ENCODE measurements around the gene WDR74. TPM values are rescaled to one million over a fixed set of nuclear protein-coding genes. Genes with fewer than 3 reads are reported as not detected.

The WDR74 gene
- 82.0 and 102 TPM in 2 replicates for total RNA-seq (2014; rRNA removed; shearing (Covaris generic); ENCODE audit: low replicate concordance)

- DNase-seq (ENCODE audit: low read depth), result peak; percentile 77
- in situ Hi-C loops (cut with HindIII; ENCODE audit: low pct_unique_long_range_greater_than_20kb, low sequenced_read_pairs), result no loop called here
These were observed at the start of gene WDR74 for GRCh38 chr11:62839050-62839945. TSS of gene WDR74 (minus strand) at chr11:62839590. CDS start at chr11:62839570, 20 bp downstream.

DNA sequence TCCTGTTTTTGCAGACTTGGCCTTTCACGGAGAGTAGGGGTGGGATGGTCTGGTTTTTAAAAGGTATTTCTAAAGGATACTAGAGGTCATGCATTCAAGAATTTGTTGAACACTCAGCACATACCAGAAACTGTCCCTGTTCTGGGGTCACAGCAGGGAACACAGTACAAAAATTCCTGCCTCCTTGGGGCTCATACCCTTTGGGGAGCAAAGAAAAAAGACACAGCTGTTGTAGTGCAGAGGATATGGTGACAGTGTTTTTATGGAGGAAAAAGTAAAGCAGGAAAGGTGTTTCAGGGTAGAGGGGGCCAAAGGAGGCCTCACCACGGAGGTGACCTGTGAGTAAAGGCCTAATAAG, 49.7 kb upstream of the WDR74 start:
- in situ Hi-C loops (cut with HindIII; ENCODE audit: low pct_unique_long_range_greater_than_20kb, low sequenced_read_pairs), result no loop called here
- no peak for DNase-seq (ENCODE audit: low read depth)

DNA sequence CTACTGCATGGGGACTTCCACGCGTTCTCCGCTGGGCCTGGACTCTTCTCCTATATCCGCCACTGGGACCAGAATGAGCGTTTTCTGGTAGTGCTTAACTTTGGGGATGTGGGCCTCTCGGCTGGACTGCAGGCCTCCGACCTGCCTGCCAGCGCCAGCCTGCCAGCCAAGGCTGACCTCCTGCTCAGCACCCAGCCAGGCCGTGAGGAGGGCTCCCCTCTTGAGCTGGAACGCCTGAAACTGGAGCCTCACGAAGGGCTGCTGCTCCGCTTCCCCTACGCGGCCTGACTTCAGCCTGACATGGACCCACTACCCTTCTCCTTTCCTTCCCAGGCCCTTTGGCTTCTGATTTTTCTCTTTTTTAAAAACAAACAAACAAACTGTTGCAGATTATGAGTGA, 49.0 kb upstream of the WDR74 start:
- in situ Hi-C loops (cut with HindIII; ENCODE audit: low pct_unique_long_range_greater_than_20kb, low sequenced_read_pairs), result no loop called here
- DNase-seq (ENCODE audit: low read depth), result no peak

- no peak for DNase-seq (ENCODE audit: low read depth)
- in situ Hi-C loops (cut with HindIII; ENCODE audit: low pct_unique_long_range_greater_than_20kb, low sequenced_read_pairs), result no loop called here
These were observed 45.9 kb upstream of the WDR74 start for GRCh38 chr11:62885137-62885750.

DNA sequence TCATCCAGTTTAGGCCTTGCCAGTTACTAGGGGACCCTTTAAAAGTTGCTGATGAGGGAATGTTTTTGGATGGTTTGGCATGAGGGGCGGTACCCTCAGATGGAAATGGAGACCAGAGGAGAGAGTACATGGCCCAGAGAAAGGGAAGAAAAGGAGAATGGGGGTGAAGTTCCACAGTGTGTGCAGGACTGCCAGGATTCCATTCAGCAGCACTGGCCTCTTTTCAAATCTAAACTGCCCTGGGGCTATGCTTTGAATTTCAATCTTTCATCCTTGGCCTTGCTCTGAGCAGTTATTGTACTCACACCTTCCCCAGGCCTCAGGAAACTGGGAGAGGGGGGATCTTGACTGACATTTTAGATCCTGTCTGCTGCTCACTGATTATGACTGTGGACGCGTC, 44.3 kb upstream of the WDR74 start:
- in situ Hi-C loops (cut with HindIII; ENCODE audit: low pct_unique_long_range_greater_than_20kb, low sequenced_read_pairs), result no loop called here

GRCh38 chr11:62882788-62883501, 43.6 kb upstream of the WDR74 start:
- in situ Hi-C loops (cut with HindIII; ENCODE audit: low pct_unique_long_range_greater_than_20kb, low sequenced_read_pairs), result no loop called here
- no peak for DNase-seq (ENCODE audit: low read depth)

More for the DNA sequence above, 44.3 kb upstream of the WDR74 start:
- no peak for DNase-seq (ENCODE audit: low read depth)

- in situ Hi-C loops (cut with HindIII; ENCODE audit: low pct_unique_long_range_greater_than_20kb, low sequenced_read_pairs), result no loop called here
These were observed 43.0 kb upstream of the WDR74 start for GRCh38 chr11:62882431-62882749.

DNA sequence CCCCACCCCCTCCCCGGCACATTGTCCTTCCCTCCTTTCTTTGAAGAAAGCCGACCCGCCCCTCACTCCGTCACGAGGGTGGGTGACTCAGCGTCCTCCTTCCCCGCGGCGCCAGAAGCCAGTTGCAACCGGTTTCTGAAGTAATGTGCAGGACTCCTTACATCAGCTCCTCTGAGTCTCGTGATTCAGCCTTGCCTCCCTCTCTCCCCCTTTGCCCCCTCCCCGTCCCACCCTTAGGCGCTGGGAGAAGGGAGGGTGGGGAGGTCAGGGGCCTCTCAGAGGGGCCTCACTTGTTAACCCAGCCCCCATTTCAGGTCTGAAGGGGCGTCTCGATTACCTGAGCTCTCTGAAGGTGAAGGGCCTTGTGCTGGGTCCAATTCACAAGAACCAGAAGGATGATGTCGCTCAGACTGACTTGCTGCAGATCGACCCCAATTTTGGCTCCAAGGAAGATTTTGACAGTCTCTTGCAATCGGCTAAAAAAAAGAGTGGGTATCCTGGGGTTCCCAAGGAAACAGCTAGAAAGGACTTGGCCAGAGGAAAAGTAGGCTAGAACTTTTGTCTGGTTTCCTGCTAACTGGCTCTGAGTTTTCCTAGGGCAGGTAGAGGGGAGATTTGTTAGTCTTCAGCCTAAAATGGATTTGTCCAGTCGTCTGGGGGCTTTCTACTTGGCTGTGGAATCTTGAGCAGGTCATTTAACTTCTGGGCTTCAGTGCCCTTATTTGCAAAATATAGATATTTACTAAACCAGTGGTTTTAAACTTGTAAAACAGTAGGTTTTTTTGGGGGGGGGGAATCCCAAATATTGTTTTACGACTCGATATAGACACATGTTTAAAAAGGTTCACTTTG, 42.4 kb upstream of the WDR74 start:
- in situ Hi-C loops (cut with HindIII; ENCODE audit: low pct_unique_long_range_greater_than_20kb, low sequenced_read_pairs), result no loop called here

More at GRCh38 chr11:62882431-62882749, 43.0 kb upstream of the WDR74 start:
- DNase-seq (ENCODE audit: low read depth), result no peak

DNA sequence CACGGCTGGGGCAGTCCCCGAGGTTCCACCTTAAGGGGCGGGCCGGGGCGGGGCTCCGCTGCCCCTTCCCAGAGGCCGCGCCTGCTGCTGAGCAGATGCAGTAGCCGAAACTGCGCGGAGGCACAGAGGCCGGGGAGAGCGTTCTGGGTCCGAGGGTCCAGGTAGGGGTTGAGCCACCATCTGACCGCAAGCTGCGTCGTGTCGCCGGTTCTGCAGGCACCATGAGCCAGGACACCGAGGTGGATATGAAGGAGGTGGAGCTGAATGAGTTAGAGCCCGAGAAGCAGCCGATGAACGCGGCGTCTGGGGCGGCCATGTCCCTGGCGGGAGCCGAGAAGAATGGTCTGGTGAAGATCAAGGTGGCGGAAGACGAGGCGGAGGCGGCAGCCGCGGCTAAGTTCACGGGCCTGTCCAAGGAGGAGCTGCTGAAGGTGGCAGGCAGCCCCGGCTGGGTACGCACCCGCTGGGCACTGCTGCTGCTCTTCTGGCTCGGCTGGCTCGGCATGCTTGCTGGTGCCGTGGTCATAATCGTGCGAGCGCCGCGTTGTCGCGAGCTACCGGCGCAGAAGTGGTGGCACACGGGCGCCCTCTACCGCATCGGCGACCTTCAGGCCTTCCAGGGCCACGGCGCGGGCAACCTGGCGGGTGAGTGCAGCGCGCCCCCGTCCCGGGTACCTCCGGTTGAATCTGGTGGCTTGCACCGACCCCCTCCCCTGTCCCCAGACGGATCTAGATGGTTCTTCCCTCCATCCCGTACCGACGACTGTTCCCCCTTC, 41.6 kb upstream of the WDR74 start, which contains the start of gene SLC3A2:
Gene SLC3A2 (plus strand): TSS at position 94 of the 776 bp plus-strand sequence. CDS start 128 bp downstream, at position 222.
- in situ Hi-C loops (cut with HindIII; ENCODE audit: low pct_unique_long_range_greater_than_20kb, low sequenced_read_pairs), result no loop called here
- DNase-seq (ENCODE audit: low read depth), result peak; percentile 83

More for the DNA sequence above, 42.4 kb upstream of the WDR74 start:
- DNase-seq (ENCODE audit: low read depth), result peak; percentile 96

GRCh38 chr11:62880231-62880802, 40.9 kb upstream of the WDR74 start:
- in situ Hi-C loops (cut with HindIII; ENCODE audit: low pct_unique_long_range_greater_than_20kb, low sequenced_read_pairs), result no loop called here
- no peak for DNase-seq (ENCODE audit: low read depth)

GRCh38 chr11:62879235-62879978, 40.0 kb upstream of the WDR74 start:
- in situ Hi-C loops (cut with HindIII; ENCODE audit: low pct_unique_long_range_greater_than_20kb, low sequenced_read_pairs), result no loop called here
- DNase-seq (ENCODE audit: low read depth), result no peak

GRCh38 chr11:62876712-62877111, 37.3 kb upstream of the WDR74 start:
- in situ Hi-C loops (cut with HindIII; ENCODE audit: low pct_unique_long_range_greater_than_20kb, low sequenced_read_pairs), result no loop called here
- DNase-seq (ENCODE audit: low read depth), result no peak

DNA sequence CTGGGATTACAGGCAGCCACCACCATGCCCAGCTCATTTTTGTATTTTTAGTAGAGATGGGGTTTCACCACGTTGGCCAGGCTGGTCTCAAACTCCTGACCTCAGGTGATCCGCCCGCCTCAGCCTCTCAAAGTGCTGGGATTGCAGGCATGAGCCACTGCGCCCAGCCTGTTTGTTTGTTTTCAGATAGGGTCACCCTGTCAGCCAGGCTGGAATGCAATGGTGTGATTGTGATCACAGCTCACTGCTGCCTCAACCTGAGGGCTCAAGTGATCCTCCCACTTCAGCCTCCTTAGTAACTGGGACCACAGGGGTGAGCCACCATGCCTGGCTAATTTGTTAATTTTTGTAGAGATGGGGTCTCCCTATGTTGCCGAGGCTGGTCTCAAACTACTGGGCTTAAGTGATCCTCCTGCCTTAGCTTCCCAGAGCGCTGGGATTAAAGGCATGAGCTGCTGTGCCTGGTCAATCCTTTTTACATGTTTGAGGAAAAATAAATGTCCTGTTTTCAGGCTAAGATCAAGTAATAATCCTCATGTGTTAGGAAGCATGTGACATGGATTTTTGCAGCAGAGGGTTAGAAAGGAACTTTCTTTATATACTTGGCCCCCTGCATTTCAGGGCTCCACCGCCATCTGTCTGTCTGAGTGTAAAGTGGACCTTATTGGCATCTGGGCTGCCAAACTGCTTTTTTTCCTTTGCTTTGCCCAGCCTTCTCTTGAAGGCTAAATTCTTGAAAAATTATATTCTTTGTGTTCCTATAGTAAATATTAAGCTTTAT, 36.5 kb upstream of the WDR74 start:
- no peak for DNase-seq (ENCODE audit: low read depth)
- in situ Hi-C loops (cut with HindIII; ENCODE audit: low pct_unique_long_range_greater_than_20kb, low sequenced_read_pairs), result no loop called here

DNA sequence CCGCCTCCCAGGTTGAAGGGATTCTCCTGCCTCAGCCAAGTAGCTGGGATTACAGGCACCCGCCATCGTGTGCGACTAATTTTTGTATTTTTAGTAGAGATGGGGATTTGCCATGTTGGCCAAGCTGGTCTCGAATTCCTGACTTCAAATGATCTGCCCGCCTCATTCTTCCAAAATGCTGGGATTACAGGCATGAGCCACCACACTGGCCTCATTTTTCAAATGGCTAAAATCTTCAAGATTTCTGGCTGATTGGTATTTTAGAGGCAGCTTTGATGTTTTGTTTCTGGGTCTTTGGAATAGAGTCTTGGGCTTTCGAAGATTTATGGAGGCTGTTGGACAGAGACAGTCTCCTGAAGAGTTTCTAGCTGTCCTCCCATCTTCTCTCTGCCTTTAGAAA, 35.5 kb upstream of the WDR74 start:
- in situ Hi-C loops (cut with HindIII; ENCODE audit: low pct_unique_long_range_greater_than_20kb, low sequenced_read_pairs), result no loop called here
- no peak for DNase-seq (ENCODE audit: low read depth)

- in situ Hi-C loops (cut with HindIII; ENCODE audit: low pct_unique_long_range_greater_than_20kb, low sequenced_read_pairs), result no loop called here
- DNase-seq (ENCODE audit: low read depth), result no peak
These were observed 26.2 kb upstream of the WDR74 start for GRCh38 chr11:62865635-62866034.
